A549 (cell line): ENCODE measurements around the gene VCX3A. TPM values are rescaled to one million over a fixed set of nuclear protein-coding genes. Genes with fewer than 3 reads are reported as not detected.

Experiments used
- ATAC-seq, 2 experiments: fragments of 200-7000 bp in 1 of 2; fragments of >200 bp in 1 of 2; cut with Nextera tagmentation in 1 of 2; cut with Tn5 transposase in 1 of 2; 3 replicates each; pipeline versions ENCODE4 v1.8.0 to v1.9.1; 2018 to 2020; ENCODE audit warnings: mild to moderate bottlenecking in 1 of 2, moderate library complexity in 1 of 2
- CTCF ChIA-PET: fragments of 300-600 bp; sonication (Branson Sonifier 250); formaldehyde crosslinking; extraction: SDS; loops from one replicate; lab custom pipeline; 2021; ENCODE audit warnings: antibody characterized with exemption, inconsistent platforms; lab: Yijun Ruan, JAX
- POLR2A ChIA-PET: fragments of 350-600 bp; formaldehyde crosslinking; extraction: SDS; loops from one replicate; lab custom pipeline; 2021; ENCODE audit warnings: antibody characterized with exemption, inconsistent platforms; lab: Yijun Ruan, JAX
- DNase-seq, 2 experiments: peaks; one replicate each; pipeline versions ENCODE4 v3.0.0 to v3.0.0-alpha.2; 2011 to 2016; ENCODE audit warnings: low read depth in 1 of 2, low spot score in 1 of 2
- FAIRE-seq: peaks from 2 replicates; lab custom pipeline; 2011; peaks lifted over from hg19 to GRCh38; lab: Jason Lieb, UNC
- H3K27ac ChIP-seq, 2 experiments: fragments of >200 bp; sonication (Bioruptor Twin); formaldehyde crosslinking; 3 replicates each; pipeline ENCODE4 v1.5.1; 2016 to 2017
- H3K4me1 ChIP-seq: fragments of >200 bp; sonication (Bioruptor Twin); formaldehyde crosslinking; 3 replicates; pipeline ENCODE4 v1.6.1; 2016
- H3K4me2 ChIP-seq: fragments of >200 bp; sonication (Bioruptor Twin); formaldehyde crosslinking; 3 replicates; pipeline ENCODE4 v1.6.1; 2016
- H3K4me3 ChIP-seq: fragments of >200 bp; sonication (Bioruptor Twin); formaldehyde crosslinking; 3 replicates; pipeline ENCODE4 v1.5.1; 2016
- H3K9me3 ChIP-seq: fragments of >200 bp; sonication (Bioruptor Twin); formaldehyde crosslinking; 3 replicates; pipeline ENCODE4 v1.6.1; 2016
- ATOH8 ChIP-seq: fragments of 250-450 bp; sonication (Bioruptor Pico); IDR thresholded peaks from 2 replicates; pipeline ENCODE4 v1.5.0; 2020; ENCODE audit warnings: low read depth, mild to moderate bottlenecking, moderate library complexity
- FOSL2 ChIP-seq, 2 experiments: fragments of 450-650 bp in 1 of 2; fragments of >200 bp in 1 of 2; sonication (Bioruptor Twin) in 1 of 2; formaldehyde crosslinking; IDR thresholded peaks; 2 replicates each; pipeline versions ENCODE4 v1.5.0 to v1.6.1; 2016 to 2020; ENCODE audit warnings: mild to moderate bottlenecking in 1 of 2, moderate library complexity in 1 of 2
- GATA3 ChIP-seq: IDR thresholded peaks from 2 replicates; pipeline ENCODE4 v1.6.1; 2012; ENCODE audit warnings: borderline replicate concordance
- HDAC2 ChIP-seq: fragments of 200-600 bp; sonication (generic); IDR thresholded peaks from 2 replicates; pipeline ENCODE4 v1.6.1; 2016
- HOXB13 ChIP-seq: fragments of 250-450 bp; sonication (Bioruptor Pico); IDR thresholded peaks from 2 replicates; pipeline ENCODE4 v1.5.0; 2020; ENCODE audit warnings: low read depth, mild to moderate bottlenecking, moderate library complexity
- HOXB5 ChIP-seq: fragments of 250-450 bp; sonication (Bioruptor Pico); IDR thresholded peaks from 2 replicates; pipeline ENCODE4 v1.5.0; 2020; ENCODE audit warnings: mild to moderate bottlenecking, moderate library complexity
- JUN ChIP-seq, 2 experiments: fragments of >200 bp; sonication (Bioruptor Twin); formaldehyde crosslinking; IDR thresholded peaks; 2 replicates in 1 of 2; 3 replicates in 1 of 2; pipeline ENCODE4 v1.6.1; 2016 to 2017
- JUNB ChIP-seq: fragments of >200 bp; sonication (Bioruptor Twin); formaldehyde crosslinking; IDR thresholded peaks from 2 replicates; pipeline ENCODE4 v1.6.1; 2016
- MAFK ChIP-seq: fragments of 450-650 bp; IDR thresholded peaks from 2 replicates; pipeline ENCODE4 v1.6.1; 2014; ENCODE audit not compliant: partially characterized antibody
- MAX ChIP-seq: IDR thresholded peaks from 2 replicates; pipeline ENCODE4 v1.6.1; 2012
- NR3C1 ChIP-seq: fragments of >200 bp; sonication (Bioruptor Twin); formaldehyde crosslinking; IDR thresholded peaks from 3 replicates; pipeline ENCODE4 v1.6.1; 2017
- PBX3 ChIP-seq: IDR thresholded peaks from 2 replicates; pipeline ENCODE4 v1.6.1; 2012
- PHF8 ChIP-seq: fragments of 200-600 bp; sonication (generic); IDR thresholded peaks from 2 replicates; pipeline ENCODE4 v1.6.1; 2016; ENCODE audit warnings: low read depth, mild to moderate bottlenecking, antibody characterized with exemption, moderate library complexity, borderline replicate concordance
- POLR2A ChIP-seq: IDR thresholded peaks from 2 replicates; pipeline ENCODE4 v1.6.1; 2012; ENCODE audit warnings: mild to moderate bottlenecking, low read length
- RARB ChIP-seq: fragments of 250-450 bp; sonication (Bioruptor Pico); IDR thresholded peaks from 2 replicates; pipeline ENCODE4 v1.8.0; 2021; ENCODE audit warnings: mild to moderate bottlenecking, moderate library complexity
- RFX5 ChIP-seq: fragments of 450-650 bp; IDR thresholded peaks from 2 replicates; pipeline ENCODE4 v1.7.1; 2014; ENCODE audit warnings: antibody characterized with exemption, mild to moderate bottlenecking, moderate library complexity
- RNF2 ChIP-seq: fragments of 200-600 bp; sonication (generic); IDR thresholded peaks from 2 replicates; pipeline ENCODE4 v1.6.1; 2016; ENCODE audit warnings: low read depth, mild to moderate bottlenecking, antibody characterized with exemption, moderate library complexity, borderline replicate concordance
- SREBF2 ChIP-seq: fragments of 450-650 bp; IDR thresholded peaks from 2 replicates; pipeline ENCODE4 v1.6.1; 2014; ENCODE audit warnings: mild to moderate bottlenecking, moderate library complexity
- TFCP2L1 ChIP-seq: fragments of 250-450 bp; sonication (Bioruptor Pico); IDR thresholded peaks from 2 replicates; pipeline ENCODE4 v1.5.0; 2021; ENCODE audit warnings: mild to moderate bottlenecking
- TP53 ChIP-seq: fragments of 250-450 bp; sonication (Bioruptor Pico); IDR thresholded peaks from 2 replicates; pipeline ENCODE4 v1.5.0; 2021; ENCODE audit warnings: mild to moderate bottlenecking, moderate library complexity
- ZC3H11A ChIP-seq: fragments of 450-650 bp; IDR thresholded peaks from 2 replicates; pipeline ENCODE4 v1.6.1; 2014; ENCODE audit warnings: antibody characterized with exemption, mild to moderate bottlenecking
- ZSCAN20 ChIP-seq: fragments of 250-450 bp; sonication (Bioruptor Pico); IDR thresholded peaks from 2 replicates; pipeline ENCODE4 v1.8.0; 2022; ENCODE audit warnings: mild to moderate bottlenecking, moderate library complexity
- WGBS: methylation state at CpG from one replicate; pipeline ENCODE4 v1.1.6; 2017; ENCODE audit errors: missing lambda C conversion rate; 5-methylcytosine and 5-hydroxymethylcytosine counted together
- polyA plus RNA-seq, 4 experiments: library from polyadenylated mRNA; depleted of rRNA in 3 of 4; stranded (reverse); fragments of >200 nt; fragmentation: RNase III in 1 of 4; extraction: RNeasy Plus Mini Kit Qiagen cat#74134 plus additional on column Dnase treatment in 1 of 4; gene quantifications; 2 replicates in 3 of 4; 3 replicates in 1 of 4; pipeline ENCODE4 v1.2.3, GENCODE V29; 2011 to 2017
- TF ChIP-seq, protein P1 (sequence below): fragments of 150-350 bp; IDR thresholded peaks from 2 replicates; pipeline ENCODE4 v1.6.1; 2014; ENCODE audit warnings: low read depth, mild to moderate bottlenecking, low read length

Gene VCX3A
- polyA plus RNA-seq, 2 of the 4 experiments (the other 2 are of a cell fraction) = not detected

DNA sequence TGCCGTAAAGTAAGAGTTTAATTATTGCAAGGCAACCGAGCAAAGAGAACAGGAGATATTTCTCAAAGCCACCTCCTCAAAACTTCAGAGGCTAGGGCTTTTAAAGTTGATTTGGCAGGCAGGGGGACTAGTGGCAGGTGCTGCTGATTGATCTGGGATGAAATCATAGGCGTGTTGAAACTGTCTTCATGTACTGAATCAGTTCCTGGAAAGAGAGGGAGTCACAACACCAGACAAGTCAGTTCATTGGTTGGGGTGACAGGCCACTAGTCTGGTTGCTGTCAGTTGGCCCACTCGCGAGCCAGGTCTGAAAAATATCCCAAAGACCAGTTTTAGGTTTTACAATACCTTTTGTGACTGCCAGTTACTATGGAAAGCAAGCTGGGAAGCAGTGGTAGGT lies 10.8 kb upstream of the VCX3A start:
- ChIA-PET POLR2A (no interaction called here), CTCF (no interaction called here)
- no peaks in the 10 kb centered on the region for H3K4me1 ChIP-seq
- no peaks in the 10 kb centered on the region for H3K9me3 ChIP-seq
- WGBS = 6% methylated on average over 5 of the region's 5 CpGs
- ATAC-seq (no peak), FAIRE-seq (no peak), DNase-seq (no peak)
- no peak overlapping the region for H3K27ac ChIP-seq
- TF ChIP-seq SREBF2 (no peak), RNF2 (no peak), MAFK (no peak), HOXB13 (CRISPR knock-in tag) (no peak), ATOH8 (CRISPR knock-in tag) (no peak), RFX5 (no peak), PHF8 (no peak), JUN (IDR thresholded peaks at IDR 0.05) (no peak), TP53 (CRISPR knock-in tag) (no peak), HDAC2 (no peak), POLR2A (no peak)
- no peak overlapping the region for H3K4me3 ChIP-seq
- no peak overlapping the region for H3K4me2 ChIP-seq

DNA sequence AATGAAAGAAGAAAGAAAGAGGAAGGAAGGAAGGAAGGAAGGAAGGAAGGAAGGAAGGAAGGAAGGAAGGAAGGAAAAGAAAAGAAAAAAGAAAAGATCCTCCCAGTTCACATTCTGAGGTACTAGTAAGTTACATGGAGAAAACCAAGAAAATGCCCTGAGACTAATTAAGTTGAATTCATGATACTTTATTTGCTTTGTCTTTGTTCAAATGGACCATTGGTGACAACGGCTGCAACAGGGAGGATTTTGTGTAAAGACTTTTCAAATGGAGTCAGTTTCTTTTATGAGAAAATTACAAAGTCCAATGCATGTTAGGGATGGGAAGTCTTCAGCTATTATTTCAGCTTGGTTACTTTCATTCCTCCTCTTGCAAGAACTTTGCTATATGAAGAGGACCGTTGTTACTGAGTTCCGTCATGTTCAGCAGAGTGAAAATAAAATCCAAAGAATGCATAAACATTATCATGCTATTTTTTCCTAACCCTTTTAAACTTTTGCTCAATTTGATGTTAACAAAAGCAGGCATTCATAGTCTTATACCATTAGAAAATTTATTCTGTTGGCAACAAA lies 8.3 kb downstream of the VCX3A start:
- POLR2A ChIA-PET = no interaction called here
- TF ChIP-seq NR3C1 = no peak
- no peak for TF ChIP-seq MAX
- no peak for TF ChIP-seq FOSL2 (IDR thresholded peaks at IDR 0.05)
- no peak for TF ChIP-seq FOSL2 (CRISPR knock-in tag; IDR thresholded peaks at IDR 0.05)
- no peak for TF ChIP-seq HOXB13 (CRISPR knock-in tag)
- TF ChIP-seq ZC3H11A = no peak
- no peak for TF ChIP-seq ZSCAN20 (CRISPR knock-in tag)
- TF ChIP-seq JUNB = no peak
- TF ChIP-seq HOXB5 (CRISPR knock-in tag) = no peak
- no peak for TF ChIP-seq PBX3
- TF ChIP-seq, protein P1, sequence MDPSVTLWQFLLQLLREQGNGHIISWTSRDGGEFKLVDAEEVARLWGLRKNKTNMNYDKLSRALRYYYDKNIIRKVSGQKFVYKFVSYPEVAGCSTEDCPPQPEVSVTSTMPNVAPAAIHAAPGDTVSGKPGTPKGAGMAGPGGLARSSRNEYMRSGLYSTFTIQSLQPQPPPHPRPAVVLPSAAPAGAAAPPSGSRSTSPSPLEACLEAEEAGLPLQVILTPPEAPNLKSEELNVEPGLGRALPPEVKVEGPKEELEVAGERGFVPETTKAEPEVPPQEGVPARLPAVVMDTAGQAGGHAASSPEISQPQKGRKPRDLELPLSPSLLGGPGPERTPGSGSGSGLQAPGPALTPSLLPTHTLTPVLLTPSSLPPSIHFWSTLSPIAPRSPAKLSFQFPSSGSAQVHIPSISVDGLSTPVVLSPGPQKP = no peak
- TF ChIP-seq GATA3 = no peak
- no peak for TF ChIP-seq TFCP2L1 (CRISPR knock-in tag)
- no peak for TF ChIP-seq PHF8
- no peak overlapping the region for H3K4me3 ChIP-seq
- ATAC-seq = no peak
- H3K9me3 ChIP-seq = no peaks in the 10 kb centered on the region; the same call in 2 of the 3 replicates
- H3K27ac ChIP-seq = no peak overlapping the region
- CTCF ChIA-PET = no interaction called here
- H3K4me1 ChIP-seq = no peaks in the 10 kb centered on the region
- FAIRE-seq = no peak
- WGBS = 16% methylated on average over 3 of the region's 3 CpGs
- no peak for DNase-seq
- no peak overlapping the region for H3K4me2 ChIP-seq

DNA sequence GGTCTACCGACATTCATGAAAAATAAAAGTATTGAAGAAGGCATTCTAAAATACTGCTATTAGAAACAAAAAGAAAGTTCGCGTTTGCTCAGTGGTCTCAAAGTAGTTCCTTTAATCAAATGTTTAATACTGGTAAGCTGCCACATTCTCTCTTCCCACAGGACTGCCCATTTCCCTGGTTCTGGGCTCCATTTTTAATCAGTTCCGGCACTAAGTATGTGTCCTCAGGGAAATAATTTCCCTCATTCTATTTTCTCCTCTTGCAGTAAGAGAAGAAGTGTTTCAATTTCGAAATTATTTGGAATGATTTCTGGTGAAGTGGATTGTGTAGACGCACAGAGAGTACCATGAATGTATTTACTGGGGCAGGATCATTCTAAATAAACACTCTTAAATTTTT lies 17.5 kb downstream of the VCX3A start:
- Histone ChIP-seq H3K9me3 (no peaks in the 10 kb centered on the region), H3K27ac (no peak overlapping the region), H3K4me2 (no peak overlapping the region), H3K4me3 (no peak overlapping the region), H3K4me1 (no peaks in the 10 kb centered on the region)
- no peak for FAIRE-seq
- CTCF ChIA-PET = no interaction called here
- POLR2A ChIA-PET = no interaction called here
- no peak for DNase-seq
- no peak for ATAC-seq
- WGBS = 23% methylated on average over 6 of the region's 6 CpGs
- TF ChIP-seq SREBF2 = no peak
- no peak for TF ChIP-seq RARB (CRISPR knock-in tag)
- TF ChIP-seq PHF8 = no peak
